Endothelial cell of umbilical vein (primary cell): ENCODE measurements around the gene PERM1. TPM values are rescaled to one million over a fixed set of nuclear protein-coding genes. Genes with fewer than 3 reads are reported as not detected.

Source experiments
- BruUV-seq: library from RNA; stranded (reverse); fragments of 400-500 nt; replicated peaks from 2 replicates; lab custom pipeline; 2021; lab: Mats Ljungman, UMichigan
- CTCF ChIA-PET: fragments of 300-600, 350-600 bp; sonication (Branson Sonifier 250); formaldehyde crosslinking; loops from one replicate; lab custom pipeline; 2021; ENCODE audit warnings: antibody characterized with exemption, inconsistent platforms; lab: Charles Lee
- POLR2A ChIA-PET: fragments of 300-600, 350-600 bp; sonication (Branson Sonifier 250); formaldehyde crosslinking; loops from one replicate; lab custom pipeline; 2021; ENCODE audit warnings: antibody characterized with exemption, inconsistent platforms; lab: Charles Lee
- DNase-seq: peaks from one replicate; pipeline ENCODE4 v3.0.0-alpha.2; 2011; ENCODE audit warnings: low read depth, low spot score
- FAIRE-seq: peaks from 2 replicates; lab custom pipeline; 2011; peaks lifted over from hg19 to GRCh38; lab: Jason Lieb, UNC
- H2AFZ ChIP-seq: 2 replicates; pipeline ENCODE4 v1.6.0; 2012; ENCODE audit warnings: low read depth, low read length, control low read depth, inconsistent platforms
- H3K27ac ChIP-seq: 2 replicates; pipeline ENCODE4 v1.5.1; 2011; ENCODE audit warnings: low read depth, mild to moderate bottlenecking, control low read depth, low read length, moderate library complexity; ENCODE audit not compliant: insufficient read depth
- H3K27me3 ChIP-seq, 2 experiments: 2 replicates each; pipeline versions ENCODE4 v1.6.0 to v1.6.1; 2011; ENCODE audit warnings: low read length in 2 of 2, mixed read lengths in 1 of 2; ENCODE audit not compliant: control insufficient read depth in 2 of 2, insufficient read depth in 2 of 2
- H3K36me3 ChIP-seq, 2 experiments: 2 replicates in 1 of 2; 3 replicates in 1 of 2; pipeline ENCODE4 v1.5.1; 2011; ENCODE audit warnings: low read length in 2 of 2, mild to moderate bottlenecking in 1 of 2, moderate library complexity in 1 of 2; ENCODE audit not compliant: control insufficient read depth in 2 of 2, insufficient read depth in 2 of 2; ENCODE audit errors: extremely low read depth in 1 of 2
- H3K4me1 ChIP-seq: 3 replicates; pipeline ENCODE4 v1.5.1; 2011; ENCODE audit warnings: mild to moderate bottlenecking, low read length; ENCODE audit not compliant: control insufficient read depth, insufficient read depth; ENCODE audit errors: extremely low read depth
- H3K4me2 ChIP-seq: 2 replicates; pipeline ENCODE4 v1.6.1; 2011; ENCODE audit warnings: low read length, control low read depth, mixed read lengths; ENCODE audit not compliant: insufficient read depth
- H3K4me3 ChIP-seq, 3 experiments: fragments of 200-600 bp in 1 of 3; sonication (generic), shearing (Covaris generic) in 1 of 3; replicated peaks in 1 of 3; 2 replicates each; pipeline ENCODE4 v1.5.1; 2011 to 2016; ENCODE audit warnings: control low read depth in 3 of 3, low read length in 3 of 3, mild to moderate bottlenecking in 2 of 3, inconsistent platforms in 1 of 3, low read depth in 1 of 3, moderate library complexity in 1 of 3; ENCODE audit not compliant: insufficient read depth in 1 of 3
- H3K79me2 ChIP-seq: 2 replicates; pipeline ENCODE4 v1.6.0; 2012; ENCODE audit warnings: low read length, inconsistent platforms; ENCODE audit not compliant: control insufficient read depth, insufficient read depth
- H3K9ac ChIP-seq: replicated peaks from 2 replicates; pipeline ENCODE3; 2011; ENCODE audit warnings: low read length, control low read depth; ENCODE audit not compliant: insufficient read depth; ENCODE audit errors: extremely low read depth
- H3K9me1 ChIP-seq: replicated peaks from 3 replicates; pipeline ENCODE4 v1.6.0; 2011; ENCODE audit warnings: mild to moderate bottlenecking, low read length; ENCODE audit not compliant: control insufficient read depth, insufficient read depth; ENCODE audit errors: extremely low read depth
- H3K9me3 ChIP-seq: replicated peaks from 2 replicates; pipeline ENCODE4 v1.5.1; 2012; ENCODE audit warnings: low read length, inconsistent platforms; ENCODE audit not compliant: control insufficient read depth, insufficient read depth
- H4K20me1 ChIP-seq: replicated peaks from 2 replicates; pipeline ENCODE3; 2011; ENCODE audit warnings: mild to moderate bottlenecking, low read length; ENCODE audit not compliant: control insufficient read depth, insufficient read depth; ENCODE audit errors: extremely low read depth
- EZH2 ChIP-seq: IDR thresholded peaks from 2 replicates; pipeline ENCODE4 v1.6.1; 2012; ENCODE audit warnings: borderline replicate concordance, low read depth, mild to moderate bottlenecking, moderate library complexity, low read length, inconsistent platforms; ENCODE audit not compliant: severe bottlenecking
- FOS ChIP-seq: IDR thresholded peaks from 2 replicates; pipeline ENCODE4 v1.6.1; 2011; ENCODE audit warnings: mild to moderate bottlenecking, low read length, moderate library complexity, borderline replicate concordance; ENCODE audit not compliant: insufficient read depth
- GATA2 ChIP-seq: IDR thresholded peaks from 2 replicates; pipeline ENCODE4 v1.7.0; 2011; ENCODE audit warnings: low read depth, mild to moderate bottlenecking, moderate library complexity, mixed read lengths, low read length; ENCODE audit not compliant: insufficient read length, insufficient read depth
- JUN ChIP-seq: IDR thresholded peaks from 2 replicates; pipeline ENCODE4 v1.6.1; 2011; ENCODE audit warnings: borderline replicate concordance, low read depth; ENCODE audit not compliant: insufficient read length, insufficient read depth
- MYC ChIP-seq: IDR thresholded peaks from one replicate; pipeline ENCODE4 v1.6.1; 2011; ENCODE audit warnings: mild to moderate bottlenecking, low read depth, low read length
- POLR2A ChIP-seq: IDR thresholded peaks from 2 replicates; pipeline ENCODE4 v1.6.1; 2012; ENCODE audit warnings: low read depth, mild to moderate bottlenecking, control low read depth, low read length
- POLR2AphosphoS5 ChIP-seq: IDR thresholded peaks from 2 replicates; pipeline ENCODE4 v1.6.1; 2012; ENCODE audit warnings: low read depth, mild to moderate bottlenecking, control low read depth, low read length, moderate library complexity; ENCODE audit not compliant: insufficient read depth
- dilution Hi-C: fragments of 300-500 bp; cut with MboI; formaldehyde crosslinking; loops from one replicate; pipeline ENCODE4 v1.15.0; 2019; ENCODE audit warnings: low sequenced_read_pairs; ENCODE audit not compliant: extremely low pct_ligation_motif_present
- intact Hi-C: fragments of 100-400 bp; cut with micrococcal nuclease; formaldehyde crosslinking; loops from one replicate; pipeline ENCODE4 v1.10.0; 2022
- polyA plus RNA-seq, 4 experiments: library from polyadenylated mRNA; depleted of rRNA in 3 of 4; stranded (reverse) in 3 of 4; unstranded in 1 of 4; fragments of >200 nt; gene quantifications; 2 replicates each; pipeline versions ENCODE4 v1.2.1 to v1.2.3, GENCODE V29; 2011 to 2012; ENCODE audit warnings: missing spikeins in 1 of 4
- total RNA-seq: library from RNA; stranded (reverse); gene quantifications from 2 replicates; pipeline ENCODE4 v1.2.3, GENCODE V29; 2021
- TF ChIP-seq, protein P1 (sequence below): IDR thresholded peaks from 2 replicates; pipeline ENCODE4 v1.6.1; 2011; ENCODE audit not compliant: insufficient read depth, insufficient read length
- TF ChIP-seq, protein P2 (sequence below), 2 donors: IDR thresholded peaks; 1 replicate in 1 of 2; 2 replicates in 1 of 2; pipeline ENCODE4 v1.5.1; 2011; ENCODE audit warnings: low read length in 2 of 2, mild to moderate bottlenecking in 2 of 2, moderate library complexity in 2 of 2, control low read depth in 1 of 2, inconsistent platforms in 1 of 2, low read depth in 1 of 2; ENCODE audit not compliant: insufficient read depth in 1 of 2; ENCODE audit errors: extremely low read depth in 1 of 2

The PERM1 gene
- total and polyA plus RNA-seq, 2 donors (not counting 3 experiments of a cell fraction or from before 2014, with no cell fraction given), result not detected

DNA sequence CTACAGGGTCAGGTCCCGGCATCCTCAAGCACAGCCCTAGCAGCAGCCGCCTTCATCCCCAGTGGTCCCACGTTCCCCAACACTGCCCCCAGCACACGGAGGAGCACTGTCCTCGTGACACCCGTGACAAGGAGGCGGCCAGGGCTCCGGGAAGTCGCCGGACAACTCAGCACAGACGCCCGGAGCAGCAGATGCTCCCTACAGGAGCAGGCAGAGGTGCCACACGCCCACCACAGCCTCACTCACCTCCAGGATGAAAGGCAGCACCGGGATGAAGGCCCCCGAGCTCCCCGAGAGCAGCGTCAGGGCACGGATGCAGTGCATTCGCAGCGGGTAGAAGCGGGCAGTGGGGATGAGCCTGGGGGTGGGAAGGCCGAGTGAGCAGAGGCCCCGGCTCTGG is 31.0 kb downstream of the PERM1 start:
- intact Hi-C loops, result loop anchor here (1.0 kb wide), 1 partner anchor 47 kb away; no protein-coding TSS in a partner anchor
- no peak overlapping the region for H3K4me2 ChIP-seq
- ChIA-PET CTCF (no interaction called here), POLR2A (no interaction called here)
- no peaks in the 10 kb centered on the region for H3K27me3 ChIP-seq
- H3K9me3 ChIP-seq, result no peaks in the 10 kb centered on the region
- no peaks in the 10 kb centered on the region for H4K20me1 ChIP-seq
- no peaks in the 10 kb centered on the region for H3K4me1 ChIP-seq
- no peak overlapping the region for H3K9ac ChIP-seq
- no peaks in the 10 kb centered on the region for H3K79me2 ChIP-seq
- no peaks in the 10 kb centered on the region for H3K9me1 ChIP-seq
- H2AFZ ChIP-seq, result no peak overlapping the region
- BruUV-seq, result no TSS peak
- dilution Hi-C loops, result no loop called here
- no peak overlapping the region for H3K27ac ChIP-seq
- TF ChIP-seq, protein P1, sequence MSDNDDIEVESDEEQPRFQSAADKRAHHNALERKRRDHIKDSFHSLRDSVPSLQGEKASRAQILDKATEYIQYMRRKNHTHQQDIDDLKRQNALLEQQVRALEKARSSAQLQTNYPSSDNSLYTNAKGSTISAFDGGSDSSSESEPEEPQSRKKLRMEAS, result no peak
- TF ChIP-seq POLR2AphosphoS5 (no peak), GATA2 (no peak), EZH2 (no peak), POLR2A (no peak), FOS (no peak), MYC (no peak), JUN (no peak)
- TF ChIP-seq, protein P2, sequence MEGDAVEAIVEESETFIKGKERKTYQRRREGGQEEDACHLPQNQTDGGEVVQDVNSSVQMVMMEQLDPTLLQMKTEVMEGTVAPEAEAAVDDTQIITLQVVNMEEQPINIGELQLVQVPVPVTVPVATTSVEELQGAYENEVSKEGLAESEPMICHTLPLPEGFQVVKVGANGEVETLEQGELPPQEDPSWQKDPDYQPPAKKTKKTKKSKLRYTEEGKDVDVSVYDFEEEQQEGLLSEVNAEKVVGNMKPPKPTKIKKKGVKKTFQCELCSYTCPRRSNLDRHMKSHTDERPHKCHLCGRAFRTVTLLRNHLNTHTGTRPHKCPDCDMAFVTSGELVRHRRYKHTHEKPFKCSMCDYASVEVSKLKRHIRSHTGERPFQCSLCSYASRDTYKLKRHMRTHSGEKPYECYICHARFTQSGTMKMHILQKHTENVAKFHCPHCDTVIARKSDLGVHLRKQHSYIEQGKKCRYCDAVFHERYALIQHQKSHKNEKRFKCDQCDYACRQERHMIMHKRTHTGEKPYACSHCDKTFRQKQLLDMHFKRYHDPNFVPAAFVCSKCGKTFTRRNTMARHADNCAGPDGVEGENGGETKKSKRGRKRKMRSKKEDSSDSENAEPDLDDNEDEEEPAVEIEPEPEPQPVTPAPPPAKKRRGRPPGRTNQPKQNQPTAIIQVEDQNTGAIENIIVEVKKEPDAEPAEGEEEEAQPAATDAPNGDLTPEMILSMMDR (IDR thresholded peaks at IDR 0.05; ENCODE audit: extremely low read depth in 1 of 2, insufficient read depth in 1 of 2, low read depth in 1 of 2, low read length in 2 of 2), result no peak
- H3K36me3 ChIP-seq, result peaks cover 0 to 67% of the 10 kb centered on the region in 2 experiments
- no peak overlapping the region for H3K4me3 ChIP-seq
- DNase-seq, result no peak
- no peak for FAIRE-seq
